HCT116 (cell line): ENCODE measurements around the gene TNS3.

Source experiments
- CBX3 ChIP-seq: IDR thresholded peaks from 2 replicates; pipeline ENCODE4 v1.6.1; 2012; ENCODE audit warnings: low read depth
- CEBPB ChIP-seq: IDR thresholded peaks from 2 replicates; pipeline ENCODE4 v1.6.1; 2012; ENCODE audit warnings: low read depth
- ELF1 ChIP-seq: IDR thresholded peaks from 2 replicates; pipeline ENCODE4 v1.6.1; 2012; ENCODE audit warnings: low read depth, borderline replicate concordance
- EZH2 ChIP-seq: fragments of 200-600 bp; sonication (generic); IDR thresholded peaks from 2 replicates; pipeline ENCODE4 v1.6.1; 2017; ENCODE audit warnings: antibody characterized with exemption, mixed run types
- JUND ChIP-seq: IDR thresholded peaks from 2 replicates; pipeline ENCODE4 v1.6.1; 2012
- POLR2A ChIP-seq: IDR thresholded peaks from 2 replicates; pipeline ENCODE4 v1.7.0; 2011; ENCODE audit warnings: borderline replicate concordance; ENCODE audit not compliant: insufficient read depth, insufficient read length; ENCODE audit errors: extremely low read depth
- POLR2AphosphoS5 ChIP-seq: IDR thresholded peaks from 2 replicates; pipeline ENCODE4 v1.6.1; 2011; ENCODE audit warnings: mild to moderate bottlenecking, low read depth, low read length, moderate library complexity
- RAD21 ChIP-seq: IDR thresholded peaks from 2 replicates; pipeline ENCODE4 v1.6.1; 2012; ENCODE audit warnings: low read depth, mild to moderate bottlenecking
- SRF ChIP-seq: IDR thresholded peaks from 2 replicates; pipeline ENCODE4 v1.6.1; 2012; ENCODE audit warnings: low read depth
- YY1 ChIP-seq: IDR thresholded peaks from 2 replicates; pipeline ENCODE4 v1.6.1; 2011; ENCODE audit warnings: low read length, low read depth, moderate library complexity, mild to moderate bottlenecking; ENCODE audit not compliant: insufficient replicate concordance; ENCODE audit errors: extremely low read depth
- ZNF274 ChIP-seq: fragments of 200-500 bp; sonication (Bioruptor generic); IDR thresholded peaks from 2 replicates; pipeline ENCODE4 v1.6.1; 2014; ENCODE audit warnings: mild to moderate bottlenecking, low read depth, low read length, inconsistent platforms
- TF ChIP-seq, protein P1 (sequence below), 3 experiments: fragments of 200-600 bp in 1 of 3; sonication (generic) in 1 of 3; IDR thresholded peaks in 2 of 3; conservative IDR thresholded peaks in 1 of 3; 2 replicates each; pipeline ENCODE4 v1.5.1; 2012 to 2017; ENCODE audit warnings: low read depth in 2 of 3, low read length in 2 of 3, antibody characterized with exemption in 1 of 3, borderline replicate concordance in 1 of 3, control low read depth in 1 of 3, mild to moderate bottlenecking in 1 of 3, mixed read lengths in 1 of 3, mixed run types in 1 of 3, moderate library complexity in 1 of 3; ENCODE audit not compliant: insufficient read depth in 1 of 3
- TF ChIP-seq, protein P2 (sequence below): IDR thresholded peaks from 2 replicates; pipeline ENCODE4 v1.6.1; 2011; ENCODE audit warnings: mild to moderate bottlenecking, low read length, moderate library complexity; ENCODE audit not compliant: insufficient replicate concordance; ENCODE audit errors: extremely low read depth
- TF ChIP-seq, protein P3 (sequence below): IDR thresholded peaks from 2 replicates; pipeline ENCODE4 v1.6.1; 2012

DNA sequence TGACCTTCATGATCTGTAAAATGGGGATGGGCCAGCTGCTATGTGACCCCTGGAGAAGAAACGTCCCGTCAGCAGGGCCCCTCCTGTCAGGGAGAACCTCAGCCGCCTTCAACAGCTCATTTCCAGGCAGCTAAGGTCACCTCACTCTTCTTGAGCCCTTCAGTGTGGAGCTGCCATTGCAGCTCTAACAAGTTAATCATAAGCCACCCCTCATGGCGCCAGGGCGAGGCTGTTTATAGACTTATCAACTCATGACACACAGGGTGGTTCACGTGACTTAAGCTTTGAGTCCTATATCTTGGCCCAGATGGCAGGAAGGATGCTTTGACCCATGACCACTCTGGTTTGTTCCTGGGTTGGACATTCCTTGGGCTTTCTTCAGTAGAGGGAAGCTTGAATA, 315.1 kb downstream of the TNS3 start:
- TF ChIP-seq RAD21 (no peak), CBX3 (no peak), EZH2 (no peak), POLR2A (no peak), SRF (no peak), CEBPB (no peak), ZNF274 (no peak), POLR2AphosphoS5 (no peak), ELF1 (no peak), YY1 (no peak), JUND (no peak)
- TF ChIP-seq, protein P1, sequence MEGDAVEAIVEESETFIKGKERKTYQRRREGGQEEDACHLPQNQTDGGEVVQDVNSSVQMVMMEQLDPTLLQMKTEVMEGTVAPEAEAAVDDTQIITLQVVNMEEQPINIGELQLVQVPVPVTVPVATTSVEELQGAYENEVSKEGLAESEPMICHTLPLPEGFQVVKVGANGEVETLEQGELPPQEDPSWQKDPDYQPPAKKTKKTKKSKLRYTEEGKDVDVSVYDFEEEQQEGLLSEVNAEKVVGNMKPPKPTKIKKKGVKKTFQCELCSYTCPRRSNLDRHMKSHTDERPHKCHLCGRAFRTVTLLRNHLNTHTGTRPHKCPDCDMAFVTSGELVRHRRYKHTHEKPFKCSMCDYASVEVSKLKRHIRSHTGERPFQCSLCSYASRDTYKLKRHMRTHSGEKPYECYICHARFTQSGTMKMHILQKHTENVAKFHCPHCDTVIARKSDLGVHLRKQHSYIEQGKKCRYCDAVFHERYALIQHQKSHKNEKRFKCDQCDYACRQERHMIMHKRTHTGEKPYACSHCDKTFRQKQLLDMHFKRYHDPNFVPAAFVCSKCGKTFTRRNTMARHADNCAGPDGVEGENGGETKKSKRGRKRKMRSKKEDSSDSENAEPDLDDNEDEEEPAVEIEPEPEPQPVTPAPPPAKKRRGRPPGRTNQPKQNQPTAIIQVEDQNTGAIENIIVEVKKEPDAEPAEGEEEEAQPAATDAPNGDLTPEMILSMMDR (IDR thresholded peaks at IDR 0.05 in 2 of 3, conservative IDR thresholded peaks at IDR 0.05 in 1 of 3; ENCODE audit: borderline replicate concordance in 1 of 3, insufficient read depth in 1 of 3, low read depth in 2 of 3, low read length in 2 of 3): no peak
- TF ChIP-seq, protein P2, sequence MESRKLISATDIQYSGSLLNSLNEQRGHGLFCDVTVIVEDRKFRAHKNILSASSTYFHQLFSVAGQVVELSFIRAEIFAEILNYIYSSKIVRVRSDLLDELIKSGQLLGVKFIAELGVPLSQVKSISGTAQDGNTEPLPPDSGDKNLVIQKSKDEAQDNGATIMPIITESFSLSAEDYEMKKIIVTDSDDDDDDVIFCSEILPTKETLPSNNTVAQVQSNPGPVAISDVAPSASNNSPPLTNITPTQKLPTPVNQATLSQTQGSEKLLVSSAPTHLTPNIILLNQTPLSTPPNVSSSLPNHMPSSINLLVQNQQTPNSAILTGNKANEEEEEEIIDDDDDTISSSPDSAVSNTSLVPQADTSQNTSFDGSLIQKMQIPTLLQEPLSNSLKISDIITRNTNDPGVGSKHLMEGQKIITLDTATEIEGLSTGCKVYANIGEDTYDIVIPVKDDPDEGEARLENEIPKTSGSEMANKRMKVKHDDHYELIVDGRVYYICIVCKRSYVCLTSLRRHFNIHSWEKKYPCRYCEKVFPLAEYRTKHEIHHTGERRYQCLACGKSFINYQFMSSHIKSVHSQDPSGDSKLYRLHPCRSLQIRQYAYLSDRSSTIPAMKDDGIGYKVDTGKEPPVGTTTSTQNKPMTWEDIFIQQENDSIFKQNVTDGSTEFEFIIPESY: no peak
- TF ChIP-seq, protein P3, sequence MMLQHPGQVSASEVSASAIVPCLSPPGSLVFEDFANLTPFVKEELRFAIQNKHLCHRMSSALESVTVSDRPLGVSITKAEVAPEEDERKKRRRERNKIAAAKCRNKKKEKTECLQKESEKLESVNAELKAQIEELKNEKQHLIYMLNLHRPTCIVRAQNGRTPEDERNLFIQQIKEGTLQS: no peak
